Forelimb muscle (tissue), 1 donor: Measurements from ENCODE around the gene ADGRL4. TPM values are rescaled to one million over a fixed set of nuclear protein-coding genes. Genes with fewer than 3 reads are reported as not detected.
A peak's percentile ranks its signal among the peaks of the same experiment; 100 is the strongest.
"Not testable (repeated sequence)": the region's sequence is repeated elsewhere in the genome, so short reads cannot be mapped to it uniquely, and the experiment has no call there.

ENCODE experiments used
- DNase-seq: peaks from one replicate; pipeline ENCODE4 v3.0.0-alpha.2; 2013; ENCODE audit warnings: low read depth
- polyA plus RNA-seq: library from polyadenylated mRNA; unstranded; fragments of 120-200 nt; gene quantifications from one replicate; pipeline ENCODE4 v1.2.1, GENCODE V29; 2013; ENCODE audit not compliant: insufficient read length

ADGRL4 gene
- polyA plus RNA-seq, 1 donor = 11.9 TPM

- no peak for DNase-seq
These were observed 88.4 kb downstream of the ADGRL4 start for GRCh38 chr1:78918157-78918556.

GRCh38 chr1:78916986-78917385, 89.5 kb downstream of the ADGRL4 start:
- DNase-seq = no peak

GRCh38 chr1:78913950-78914349, 92.6 kb downstream of the ADGRL4 start:
- no peak for DNase-seq

- DNase-seq = no peak
These were observed 94.3 kb downstream of the ADGRL4 start for GRCh38 chr1:78911956-78912880.

GRCh38 chr1:78902641-78903040, 103.9 kb downstream of the ADGRL4 start:
- no peak for DNase-seq

- DNase-seq = peak; percentile 13
These were observed 111.7 kb downstream of the ADGRL4 start for GRCh38 chr1:78894811-78895210.

GRCh38 chr1:78892260-78892840, 114.2 kb downstream of the ADGRL4 start:
- DNase-seq = peak; percentile 31

- DNase-seq = no peak
These were observed 119.1 kb downstream of the ADGRL4 start for GRCh38 chr1:78887458-78887857.

- DNase-seq = no peak
These were observed 121.7 kb downstream of the ADGRL4 start for GRCh38 chr1:78884685-78885452.

- DNase-seq = no peak
These were observed 126.3 kb downstream of the ADGRL4 start for GRCh38 chr1:78880223-78880622.

- not testable (repeated sequence) for DNase-seq
These were observed 130.5 kb downstream of the ADGRL4 start for GRCh38 chr1:78875986-78876385.

GRCh38 chr1:78872801-78873200, 133.7 kb downstream of the ADGRL4 start:
- not testable (repeated sequence) for DNase-seq

- no peak for DNase-seq
These were observed 135.3 kb downstream of the ADGRL4 start for GRCh38 chr1:78871249-78871648.

- no peak for DNase-seq
These were observed 137.4 kb downstream of the ADGRL4 start for GRCh38 chr1:78869136-78869535.

GRCh38 chr1:78864175-78864574, 142.4 kb downstream of the ADGRL4 start:
- no peak for DNase-seq

- no peak for DNase-seq
These were observed 150.4 kb downstream of the ADGRL4 start for GRCh38 chr1:78856096-78856495.

GRCh38 chr1:78855258-78855657, 151.3 kb downstream of the ADGRL4 start:
- no peak for DNase-seq

- DNase-seq = no peak
These were observed 152.0 kb downstream of the ADGRL4 start for GRCh38 chr1:78854556-78854955.

- DNase-seq = no peak
These were observed 163.0 kb downstream of the ADGRL4 start for GRCh38 chr1:78843546-78843945.

- DNase-seq = no peak
These were observed 163.4 kb downstream of the ADGRL4 start for GRCh38 chr1:78843111-78843510.

GRCh38 chr1:78840453-78841271, 165.9 kb downstream of the ADGRL4 start:
- DNase-seq = no peak
